Common myeloid progenitor, CD34-positive (primary cell): ENCODE measurements around the gene XRN1.
"Not testable (repeated sequence)": the region's sequence is repeated elsewhere in the genome, so short reads cannot be mapped to it uniquely, and the experiment has no call there.

Experiments used
- CTCF ChIA-PET: fragments of 350-600 bp; sonication (Branson Sonifier 250); formaldehyde crosslinking; loops from one replicate; lab custom pipeline; 2021; ENCODE audit warnings: antibody characterized with exemption; lab: Charles Lee
- POLR2A ChIA-PET: fragments of 350-600 bp; sonication (Branson Sonifier 250); formaldehyde crosslinking; loops from one replicate; lab custom pipeline; 2021; ENCODE audit warnings: antibody characterized with exemption; lab: Charles Lee
- DNase-seq, 3 donors: peaks; one replicate each; pipeline versions ENCODE4 v3.0.0 to v3.0.0-alpha.2; 2013
- H3K27ac ChIP-seq, 2 experiments: 1 replicate in 1 of 2; 2 replicates in 1 of 2; pipeline ENCODE4 v1.7.0; 2013; ENCODE audit warnings: inconsistent platforms in 2 of 2, low read length in 2 of 2, mild to moderate bottlenecking in 2 of 2, low read depth in 1 of 2, moderate library complexity in 1 of 2; ENCODE audit not compliant: severe bottlenecking in 2 of 2, insufficient read depth in 1 of 2, poor library complexity in 1 of 2
- H3K27me3 ChIP-seq, 5 experiments: replicated peaks in 2 of 5; 1 replicate in 3 of 5; 2 replicates in 2 of 5; pipeline versions ENCODE4 v1.6.1 to v1.7.0; 2013; ENCODE audit warnings: low read length in 4 of 5, mild to moderate bottlenecking in 2 of 5, moderate library complexity in 2 of 5, inconsistent platforms in 1 of 5; ENCODE audit not compliant: insufficient read depth in 5 of 5, control insufficient read depth in 4 of 5
- H3K36me3 ChIP-seq, 4 experiments: 1 replicate in 2 of 4; 2 replicates in 2 of 4; pipeline versions ENCODE4 v1.6.1 to v1.7.0; 2013; ENCODE audit warnings: low read length in 3 of 4, control low read depth in 1 of 4, mild to moderate bottlenecking in 1 of 4; ENCODE audit not compliant: control insufficient read depth in 4 of 4, insufficient read depth in 4 of 4
- H3K4me1 ChIP-seq, 4 experiments: 1 replicate in 3 of 4; 2 replicates in 1 of 4; pipeline versions ENCODE4 v1.6.1 to v1.7.1; 2013; ENCODE audit warnings: low read length in 3 of 4, mild to moderate bottlenecking in 3 of 4, control low read depth in 1 of 4, inconsistent platforms in 1 of 4, moderate library complexity in 1 of 4; ENCODE audit not compliant: control insufficient read depth in 4 of 4, insufficient read depth in 4 of 4; ENCODE audit errors: control extremely low read depth in 1 of 4
- H3K4me3 ChIP-seq, 7 experiments: 1 replicate in 4 of 7; 2 replicates in 3 of 7; pipeline versions ENCODE4 v1.5.1 to v1.7.0; 2013; ENCODE audit warnings: mild to moderate bottlenecking in 7 of 7, low read length in 6 of 7, moderate library complexity in 6 of 7, inconsistent platforms in 2 of 7, low read depth in 2 of 7, control low read depth in 1 of 7; ENCODE audit not compliant: insufficient read depth in 4 of 7, control insufficient read depth in 1 of 7; ENCODE audit errors: extremely low read depth in 1 of 7
- H3K9me3 ChIP-seq, 5 experiments: 1 replicate in 4 of 5; 2 replicates in 1 of 5; pipeline versions ENCODE4 v1.6.1 to v1.7.1; 2013; ENCODE audit warnings: low read length in 4 of 5, mild to moderate bottlenecking in 2 of 5, inconsistent platforms in 1 of 5, low read depth in 1 of 5, moderate library complexity in 1 of 5; ENCODE audit not compliant: control insufficient read depth in 4 of 5, insufficient read depth in 2 of 5; ENCODE audit errors: control extremely low read depth in 1 of 5
- WGBS: methylation state at CpG from one replicate; pipeline ENCODE4 v1.1.5; 2013; ENCODE audit not compliant: insufficient coverage; 5-methylcytosine and 5-hydroxymethylcytosine counted together

Gene XRN1

DNA sequence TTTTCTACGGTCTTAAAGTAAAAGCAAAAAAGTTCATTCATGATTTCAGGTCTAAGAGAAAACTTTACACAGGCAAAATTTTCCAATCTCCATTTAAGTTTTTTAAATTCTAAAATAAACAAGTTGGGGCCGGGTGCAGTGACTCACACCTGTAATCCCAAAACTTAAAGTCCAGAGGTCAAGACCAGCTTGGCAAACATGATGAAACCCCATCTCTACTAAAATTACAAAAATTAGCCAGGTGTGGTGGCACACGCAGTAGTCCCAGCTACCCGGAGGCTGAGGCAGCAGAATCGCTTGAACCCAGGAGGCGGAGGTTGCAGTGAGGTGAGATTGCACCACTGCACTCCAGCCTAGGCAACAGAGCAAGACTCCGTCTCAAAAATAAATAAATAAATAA is 47.3 kb downstream of the XRN1 start:
- H3K27me3 ChIP-seq, CTCF ChIA-PET, H3K4me1 ChIP-seq, H3K4me3 ChIP-seq, H3K27ac ChIP-seq, H3K9me3 ChIP-seq, POLR2A ChIA-PET, DNase-seq: not testable (repeated sequence)
- H3K36me3 ChIP-seq = peaks cover 23 to 77% (median 30%) of the 10 kb centered on the region in 4 experiments
- WGBS = no CpG with 5 or more reads among the region's 7 CpGs

DNA sequence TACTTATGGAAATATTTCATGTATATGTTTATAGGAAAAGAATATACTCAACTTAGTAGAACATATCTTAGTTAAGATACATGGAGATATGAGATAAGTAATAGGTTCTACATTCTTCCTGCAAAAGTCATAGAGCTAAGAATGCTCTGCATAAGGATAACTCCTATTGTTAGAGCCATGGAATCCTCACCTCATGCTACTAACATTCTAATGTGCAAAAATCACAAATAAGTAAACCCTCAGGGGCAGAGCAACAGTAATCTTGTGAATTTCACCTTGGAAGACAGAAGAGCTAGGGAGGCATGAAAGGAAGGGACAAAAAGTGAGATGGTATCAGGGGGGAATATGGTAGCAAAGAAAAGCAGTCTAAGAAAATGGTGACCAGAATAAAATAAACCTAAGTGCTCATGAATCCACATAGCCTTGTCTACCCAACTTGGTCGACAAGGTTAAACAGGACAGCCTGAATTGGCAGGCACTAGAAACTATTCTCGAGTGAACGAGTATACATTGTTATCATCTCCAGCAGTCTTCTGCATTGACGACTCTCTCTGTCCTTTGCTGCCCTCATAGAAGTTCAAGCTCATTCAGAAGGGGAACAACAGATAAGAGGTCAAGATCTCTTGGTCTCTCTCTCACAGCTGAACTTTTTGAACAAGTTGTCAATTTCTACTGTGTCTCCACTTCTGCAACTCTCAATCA is 52.8 kb downstream of the XRN1 start:
- no peak overlapping the region for H3K27ac ChIP-seq
- H3K27me3 ChIP-seq = no peaks in the 10 kb centered on the region
- H3K4me3 ChIP-seq = no peak overlapping the region
- no peaks in the 10 kb centered on the region for H3K4me1 ChIP-seq
- peaks cover 42 to 74% (median 46%) of the 10 kb centered on the region in 4 experiments for H3K36me3 ChIP-seq
- no peak for DNase-seq
- CTCF ChIA-PET = no interaction called here
- H3K9me3 ChIP-seq = peaks cover 0 to 7% (median 0%) of the 10 kb centered on the region in 5 experiments
- WGBS = 78% methylated on average over 4 of the region's 4 CpGs
- POLR2A ChIA-PET = interaction anchor here (1.5 kb wide), 1 partner anchor 12 kb away, joined by 5 read pairs; no protein-coding TSS in a partner anchor

DNA sequence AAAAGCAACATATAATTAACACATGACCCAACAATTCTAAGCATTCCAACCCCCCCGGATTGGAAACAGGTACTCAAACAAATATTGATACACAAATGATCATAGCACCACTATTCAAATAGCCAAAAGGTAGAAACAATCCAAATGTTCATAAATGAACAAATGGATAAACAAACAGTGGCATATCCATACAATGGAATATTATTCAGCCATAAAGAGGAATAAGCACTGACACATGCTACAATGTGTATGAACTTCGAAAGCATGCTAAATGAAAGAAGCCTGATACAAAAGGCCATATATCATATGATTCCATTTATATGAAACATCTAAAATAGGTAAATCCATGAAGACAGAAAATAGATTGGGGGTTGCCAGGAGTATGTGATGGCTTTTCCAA is 62.8 kb downstream of the XRN1 start:
- Histone ChIP-seq H3K4me1 (no peaks in the 10 kb centered on the region), H3K4me3 (no peak overlapping the region), H3K27me3 (no peaks in the 10 kb centered on the region), H3K27ac (no peak overlapping the region), H3K9me3 (peaks cover 0 to 20% (median 0%) of the 10 kb centered on the region in 5 experiments), H3K36me3 (peaks cover 26 to 88% (median 35%) of the 10 kb centered on the region in 4 experiments)
- POLR2A ChIA-PET = interaction anchor here (0.6 kb wide), 1 partner anchor 7 kb away, joined by 3 read pairs; no protein-coding TSS in a partner anchor
- no CpG with 5 or more reads among the region's 2 CpGs for WGBS
- CTCF ChIA-PET = no interaction called here
- no peak for DNase-seq

DNA sequence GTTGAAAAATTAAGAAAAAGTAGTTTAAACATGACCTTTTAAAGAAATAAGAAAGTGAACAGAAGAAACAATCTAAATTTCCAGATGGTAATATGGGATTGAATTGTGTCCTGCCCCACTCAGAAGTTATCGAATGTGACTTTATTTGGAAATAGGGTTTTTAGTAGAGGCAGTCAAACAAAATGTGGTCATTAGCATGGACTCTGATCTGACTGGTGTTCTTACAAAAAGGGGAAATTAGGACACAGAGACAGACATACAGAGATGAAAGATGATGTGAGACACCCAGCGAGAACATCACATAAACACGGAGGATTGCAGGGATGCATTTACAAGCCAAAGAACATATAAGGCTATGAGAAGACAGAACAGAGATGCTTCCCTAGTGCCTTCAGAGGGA is 73.2 kb downstream of the XRN1 start:
- Histone ChIP-seq H3K9me3 (no peaks in the 10 kb centered on the region), H3K4me3 (no peak overlapping the region), H3K27me3 (no peaks in the 10 kb centered on the region), H3K36me3 (peaks cover 23 to 57% (median 27%) of the 10 kb centered on the region in 4 experiments), H3K27ac (no peak overlapping the region), H3K4me1 (no peaks in the 10 kb centered on the region)
- WGBS = 100% methylated on average over 3 of the region's 3 CpGs
- CTCF ChIA-PET = no interaction called here
- no peak for DNase-seq
- POLR2A ChIA-PET = no interaction called here

DNA sequence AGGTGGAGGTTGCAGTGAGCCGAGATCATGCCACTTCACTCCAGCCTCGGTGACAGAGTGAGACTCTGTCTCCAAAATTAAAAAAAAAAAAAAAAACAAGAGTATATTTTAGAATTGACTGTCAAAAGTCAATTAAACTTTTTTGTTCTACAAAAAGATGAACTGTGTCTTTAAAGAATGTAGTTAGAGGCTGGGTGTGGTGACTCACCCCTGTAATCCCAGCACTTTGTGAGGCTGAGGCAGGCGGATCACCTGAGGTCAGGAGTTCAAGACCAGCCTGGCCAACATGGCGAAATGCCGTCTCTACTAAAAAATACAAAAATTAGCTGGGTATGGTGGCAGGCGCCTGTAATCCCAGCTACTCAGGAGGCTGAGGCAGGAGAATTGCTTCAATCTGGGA is 78.3 kb downstream of the XRN1 start:
- POLR2A ChIA-PET, H3K9me3 ChIP-seq, H3K4me3 ChIP-seq, H3K4me1 ChIP-seq, DNase-seq, CTCF ChIA-PET, H3K27me3 ChIP-seq, H3K27ac ChIP-seq: not testable (repeated sequence)
- H3K36me3 ChIP-seq = peaks cover 14 to 40% (median 16%) of the 10 kb centered on the region in 4 experiments
- WGBS = 100% methylated on average over 4 of the region's 6 CpGs

DNA sequence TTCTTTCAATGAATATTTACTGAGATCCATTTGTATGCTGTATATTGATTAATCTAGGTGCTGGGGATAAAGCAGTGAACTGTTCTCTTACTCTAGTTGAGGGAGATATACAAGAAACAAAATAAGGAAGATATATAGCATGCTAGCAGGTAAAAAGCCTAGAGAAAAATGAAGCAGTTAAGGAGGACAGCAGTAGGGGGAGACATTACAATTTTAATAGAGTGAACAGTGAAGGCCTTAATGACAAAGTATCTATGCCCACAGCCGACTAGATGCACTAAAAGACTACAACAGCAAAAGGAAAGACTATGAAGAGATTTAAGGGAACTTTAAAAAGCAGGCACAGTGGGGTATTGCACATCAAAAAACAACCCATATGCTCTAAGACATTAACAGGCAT is 81.4 kb downstream of the XRN1 start:
- no peaks in the 10 kb centered on the region for H3K4me1 ChIP-seq
- no peak overlapping the region for H3K4me3 ChIP-seq
- no peaks in the 10 kb centered on the region for H3K9me3 ChIP-seq
- DNase-seq = peak; percentile 2 to 14 (median 3)
- ChIA-PET CTCF (interaction anchor here (0.9 kb wide), 1 partner anchor 17 kb away, joined by 3 read pairs; no protein-coding TSS in a partner anchor), POLR2A (no interaction called here)
- no peaks in the 10 kb centered on the region for H3K27me3 ChIP-seq
- WGBS = no CpG with 5 or more reads among the region's 1 CpG
- H3K27ac ChIP-seq = no peak overlapping the region
- H3K36me3 ChIP-seq = peaks cover 13 to 45% (median 13%) of the 10 kb centered on the region in 4 experiments

DNA sequence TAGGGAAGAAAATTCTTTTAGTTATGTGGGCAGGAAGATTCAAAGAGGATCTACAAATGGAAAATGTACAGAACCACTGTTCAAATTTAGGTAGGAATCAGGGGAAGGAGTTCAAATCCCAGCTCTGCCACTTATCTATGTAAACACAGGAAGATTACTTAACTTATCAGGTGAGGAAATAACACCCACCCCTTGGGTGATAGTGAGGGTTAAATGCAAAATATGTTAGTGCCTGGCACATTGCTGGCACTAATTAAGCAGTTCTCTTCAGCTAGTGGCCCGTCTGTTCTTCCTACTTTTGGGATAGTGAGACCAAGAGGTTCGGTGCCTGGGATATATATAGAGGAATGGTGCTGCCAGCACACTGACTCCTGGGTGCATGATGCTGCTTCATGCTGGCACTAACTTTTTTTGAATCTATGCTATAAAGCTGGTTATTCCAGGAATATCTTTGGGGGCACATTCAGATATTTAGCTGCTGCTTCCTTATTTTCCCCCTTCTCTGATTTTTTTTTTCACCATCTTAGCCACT is 83.8 kb downstream of the XRN1 start:
- 100% methylated on average over 2 of the region's 2 CpGs for WGBS
- H3K9me3 ChIP-seq = no peaks in the 10 kb centered on the region
- no peaks in the 10 kb centered on the region for H3K27me3 ChIP-seq
- ChIA-PET CTCF (interaction anchor here (1.1 to 1.4 kb wide), 3 partner anchors 9 to 46 kb away, joined by 3 to 4 read pairs (median 3); no protein-coding TSS in a partner anchor), POLR2A (no interaction called here)
- H3K4me1 ChIP-seq = no peaks in the 10 kb centered on the region
- peaks cover 8 to 59% (median 16%) of the 10 kb centered on the region in 4 experiments for H3K36me3 ChIP-seq
- no peak overlapping the region for H3K27ac ChIP-seq
- no peak for DNase-seq
- no peak overlapping the region for H3K4me3 ChIP-seq
